GM10248 (cell line): Measurements from ENCODE around the gene BICC1.

Experiments
- CTCF ChIA-PET: fragments of 300-600 bp; sonication (Branson Sonifier 250); formaldehyde crosslinking; extraction: SDS; loops from one replicate; lab custom pipeline; 2021; ENCODE audit warnings: antibody characterized with exemption; lab: Yijun Ruan, JAX
- POLR2A ChIA-PET: fragments of 350-650 bp; sonication (Branson Sonifier 250); formaldehyde crosslinking; extraction: SDS; loops from one replicate; lab custom pipeline; 2020; ENCODE audit warnings: antibody characterized with exemption; lab: Yijun Ruan, JAX
- DNase-seq: peaks from one replicate; pipeline ENCODE4 v3.0.0; 2012; ENCODE audit errors: extremely low spot score
- TF ChIP-seq, protein P1 (sequence below): IDR thresholded peaks from 2 replicates; pipeline ENCODE4 v1.5.1; 2012; ENCODE audit warnings: mild to moderate bottlenecking, low read depth; ENCODE audit errors: extremely low read depth, missing control alignments, control extremely low read depth

Gene BICC1

GRCh38 chr10:58714409-58714808 is 201.7 kb downstream of the BICC1 start:
- TF ChIP-seq, protein P1, sequence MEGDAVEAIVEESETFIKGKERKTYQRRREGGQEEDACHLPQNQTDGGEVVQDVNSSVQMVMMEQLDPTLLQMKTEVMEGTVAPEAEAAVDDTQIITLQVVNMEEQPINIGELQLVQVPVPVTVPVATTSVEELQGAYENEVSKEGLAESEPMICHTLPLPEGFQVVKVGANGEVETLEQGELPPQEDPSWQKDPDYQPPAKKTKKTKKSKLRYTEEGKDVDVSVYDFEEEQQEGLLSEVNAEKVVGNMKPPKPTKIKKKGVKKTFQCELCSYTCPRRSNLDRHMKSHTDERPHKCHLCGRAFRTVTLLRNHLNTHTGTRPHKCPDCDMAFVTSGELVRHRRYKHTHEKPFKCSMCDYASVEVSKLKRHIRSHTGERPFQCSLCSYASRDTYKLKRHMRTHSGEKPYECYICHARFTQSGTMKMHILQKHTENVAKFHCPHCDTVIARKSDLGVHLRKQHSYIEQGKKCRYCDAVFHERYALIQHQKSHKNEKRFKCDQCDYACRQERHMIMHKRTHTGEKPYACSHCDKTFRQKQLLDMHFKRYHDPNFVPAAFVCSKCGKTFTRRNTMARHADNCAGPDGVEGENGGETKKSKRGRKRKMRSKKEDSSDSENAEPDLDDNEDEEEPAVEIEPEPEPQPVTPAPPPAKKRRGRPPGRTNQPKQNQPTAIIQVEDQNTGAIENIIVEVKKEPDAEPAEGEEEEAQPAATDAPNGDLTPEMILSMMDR = no peak
- CTCF ChIA-PET = no interaction called here
- DNase-seq = no peak
- POLR2A ChIA-PET = interaction anchor here (0.5 kb wide), 1 partner anchor 1192 kb away, joined by 4 read pairs; no protein-coding TSS in a partner anchor

- TF ChIP-seq, protein P1 = no peak
- no peak for DNase-seq
- POLR2A ChIA-PET = no interaction called here
- CTCF ChIA-PET = no interaction called here
Observed at GRCh38 chr10:58715061-58715460, 202.4 kb downstream of the BICC1 start.

- ChIA-PET CTCF (no interaction called here), POLR2A (no interaction called here)
- no peak for DNase-seq
- TF ChIP-seq, protein P1 = no peak
Observed at GRCh38 chr10:58718596-58718995, 205.9 kb downstream of the BICC1 start.

DNA sequence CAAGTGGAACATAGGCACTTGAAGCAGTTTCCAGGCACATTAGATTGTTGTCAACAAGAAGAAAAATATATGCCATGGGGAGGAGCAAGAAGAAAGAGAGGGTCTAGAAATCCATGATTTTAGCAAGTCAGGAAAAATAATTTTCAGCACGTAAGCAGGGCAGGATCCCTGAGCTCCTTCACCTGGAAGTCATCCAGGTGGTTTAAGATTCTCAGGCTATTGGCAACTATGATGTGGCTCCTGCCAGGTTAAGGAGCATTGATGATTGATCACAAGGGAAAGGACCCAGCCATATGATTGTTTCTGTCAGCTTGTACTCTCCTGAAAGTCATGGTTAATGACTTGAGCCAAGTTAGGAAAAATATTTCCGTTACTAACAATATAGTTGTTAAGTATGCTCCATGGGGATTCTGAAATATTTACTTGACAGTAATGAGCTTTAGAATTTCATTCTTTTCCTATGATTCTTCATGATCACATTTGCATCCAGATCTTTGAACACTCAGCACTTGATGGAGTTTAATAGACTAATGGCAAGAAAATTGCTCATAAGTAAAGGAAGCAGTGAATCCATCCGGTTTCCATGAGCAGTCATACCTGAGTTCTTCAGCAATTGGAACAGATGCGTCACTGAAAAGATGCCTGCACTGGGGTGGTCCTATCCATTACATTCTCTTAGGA is 209.1 kb downstream of the BICC1 start:
- ChIA-PET CTCF (interaction anchor here (1.0 kb wide), 1 partner anchor 10 kb away, joined by 4 read pairs; no protein-coding TSS in a partner anchor), POLR2A (no interaction called here)
- TF ChIP-seq, protein P1 = no peak

GRCh38 chr10:58723186-58723585 is 210.5 kb downstream of the BICC1 start:
- TF ChIP-seq, protein P1 = no peak
- POLR2A ChIA-PET = no interaction called here
- DNase-seq = no peak
- CTCF ChIA-PET = interaction anchor here (1.9 kb wide), 1 partner anchor 19 kb away, joined by 4 read pairs; no protein-coding TSS in a partner anchor

More for the DNA sequence above, 209.1 kb downstream of the BICC1 start:
- DNase-seq = no peak

DNA sequence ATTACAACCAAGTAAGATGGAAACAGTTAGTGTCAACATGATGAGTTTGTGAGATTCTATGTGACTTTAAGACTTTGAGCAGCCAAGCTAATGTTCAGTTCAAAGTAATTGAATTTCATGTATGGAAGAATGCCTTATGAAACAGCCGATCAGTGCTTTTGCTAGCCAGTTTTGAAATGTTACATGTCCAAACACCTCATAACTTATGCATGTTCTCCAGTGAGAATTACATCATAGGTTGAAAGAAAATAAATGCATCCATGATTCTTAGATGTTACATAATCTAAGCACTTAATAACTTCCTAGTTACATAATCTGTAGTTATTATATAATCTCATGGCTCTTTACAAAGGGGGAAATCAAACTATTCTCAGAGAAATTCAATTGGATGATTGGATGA is 211.3 kb downstream of the BICC1 start:
- no peak for DNase-seq
- CTCF ChIA-PET = interaction anchor here (1.9 kb wide), 1 partner anchor 20 kb away, joined by 4 read pairs; no protein-coding TSS in a partner anchor
- TF ChIP-seq, protein P1 = no peak
- POLR2A ChIA-PET = no interaction called here
